HG02623 (cell line): ENCODE results near the gene PARL.
"Not testable (repeated sequence)": the region's sequence is repeated elsewhere in the genome, so short reads cannot be mapped to it uniquely, and the experiment has no call there.

Experiments used
- ATAC-seq: cut with Tn5 transposase; IDR thresholded peaks from one replicate; pipeline ENCODE4 v1.9.1; 2021; ENCODE audit warnings: moderate library complexity; ENCODE audit not compliant: unreplicated experiment

The PARL gene

GRCh38 chr3:183796372-183796771, 88.3 kb downstream of the PARL start:
- ATAC-seq, result no peak

- ATAC-seq, result no peak
Measured at GRCh38 chr3:183794452-183794851, 90.2 kb downstream of the PARL start.

GRCh38 chr3:183792976-183793375, 91.7 kb downstream of the PARL start:
- ATAC-seq, result no peak

GRCh38 chr3:183790700-183791099, 94.0 kb downstream of the PARL start:
- ATAC-seq, result no peak

- no peak for ATAC-seq
Measured at GRCh38 chr3:183789826-183790225, 94.9 kb downstream of the PARL start.

- not testable (repeated sequence) for ATAC-seq
Measured at GRCh38 chr3:183784503-183784902, 100.2 kb downstream of the PARL start.

- no peak for ATAC-seq
Measured at GRCh38 chr3:183782576-183783276, 102.0 kb downstream of the PARL start.

GRCh38 chr3:183781246-183781645, 103.4 kb downstream of the PARL start:
- ATAC-seq, result no peak

GRCh38 chr3:183779896-183780465, 104.7 kb downstream of the PARL start:
- no peak for ATAC-seq
